Gastroesophageal sphincter (tissue), 3 donors: Measurements from ENCODE around the gene HDAC4.

Experiments used
- EP300 ChIP-seq: sonication (generic); formaldehyde crosslinking; IDR thresholded peaks from one replicate; pipeline ENCODE4 v1.6.1; 2017; ENCODE audit warnings: antibody characterized with exemption, mild to moderate bottlenecking
- TF ChIP-seq, protein P1 (sequence below), 4 experiments: fragments of 200-600 bp in 2 of 4; fragments of 450-650 bp in 2 of 4; sonication (generic) in 1 of 4; IDR thresholded peaks; one replicate each; pipeline ENCODE4 v1.5.1; 2017 to 2019; ENCODE audit warnings: antibody characterized with exemption in 4 of 4, mild to moderate bottlenecking in 2 of 4, moderate library complexity in 2 of 4

DNA sequence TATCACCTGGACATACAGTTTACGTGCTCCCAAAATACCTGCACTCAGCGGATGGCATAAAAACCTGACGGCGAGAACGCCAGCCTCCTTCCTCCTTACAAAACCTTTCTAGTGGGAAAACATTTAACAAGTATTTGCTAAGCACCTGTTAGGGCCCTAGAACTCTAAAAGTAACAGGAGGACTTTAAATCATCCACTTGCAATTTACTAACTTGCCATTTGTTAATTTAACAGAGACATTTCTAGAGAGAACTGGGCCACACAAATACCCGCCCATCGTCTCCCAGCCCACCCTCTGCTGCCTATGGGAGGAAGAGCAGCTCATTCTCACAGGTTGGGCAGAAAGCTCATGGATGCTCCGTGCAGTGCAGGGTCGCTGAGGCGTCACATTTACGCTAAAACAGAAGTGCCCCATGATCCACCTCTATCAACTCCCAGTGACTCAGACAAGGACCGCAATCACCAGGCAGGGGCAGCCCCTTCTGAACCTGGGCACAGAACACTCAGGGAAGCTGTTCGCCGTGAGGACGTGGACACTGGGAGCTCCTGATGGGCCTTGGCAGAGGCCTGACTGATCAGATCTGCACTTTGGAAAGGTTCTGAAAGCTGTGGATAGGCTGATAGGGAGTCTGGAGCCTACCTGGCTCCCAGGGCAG is 106.9 kb downstream of the HDAC4 start:
- TF ChIP-seq EP300, result no peak
- TF ChIP-seq, protein P1, sequence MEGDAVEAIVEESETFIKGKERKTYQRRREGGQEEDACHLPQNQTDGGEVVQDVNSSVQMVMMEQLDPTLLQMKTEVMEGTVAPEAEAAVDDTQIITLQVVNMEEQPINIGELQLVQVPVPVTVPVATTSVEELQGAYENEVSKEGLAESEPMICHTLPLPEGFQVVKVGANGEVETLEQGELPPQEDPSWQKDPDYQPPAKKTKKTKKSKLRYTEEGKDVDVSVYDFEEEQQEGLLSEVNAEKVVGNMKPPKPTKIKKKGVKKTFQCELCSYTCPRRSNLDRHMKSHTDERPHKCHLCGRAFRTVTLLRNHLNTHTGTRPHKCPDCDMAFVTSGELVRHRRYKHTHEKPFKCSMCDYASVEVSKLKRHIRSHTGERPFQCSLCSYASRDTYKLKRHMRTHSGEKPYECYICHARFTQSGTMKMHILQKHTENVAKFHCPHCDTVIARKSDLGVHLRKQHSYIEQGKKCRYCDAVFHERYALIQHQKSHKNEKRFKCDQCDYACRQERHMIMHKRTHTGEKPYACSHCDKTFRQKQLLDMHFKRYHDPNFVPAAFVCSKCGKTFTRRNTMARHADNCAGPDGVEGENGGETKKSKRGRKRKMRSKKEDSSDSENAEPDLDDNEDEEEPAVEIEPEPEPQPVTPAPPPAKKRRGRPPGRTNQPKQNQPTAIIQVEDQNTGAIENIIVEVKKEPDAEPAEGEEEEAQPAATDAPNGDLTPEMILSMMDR (IDR thresholded peaks at IDR 0.05), result no peak
